Measurements from ENCODE around the gene SSTR3.
A peak's percentile ranks its signal among the peaks of the same experiment; 100 is the strongest.

Gene SSTR3

DNA sequence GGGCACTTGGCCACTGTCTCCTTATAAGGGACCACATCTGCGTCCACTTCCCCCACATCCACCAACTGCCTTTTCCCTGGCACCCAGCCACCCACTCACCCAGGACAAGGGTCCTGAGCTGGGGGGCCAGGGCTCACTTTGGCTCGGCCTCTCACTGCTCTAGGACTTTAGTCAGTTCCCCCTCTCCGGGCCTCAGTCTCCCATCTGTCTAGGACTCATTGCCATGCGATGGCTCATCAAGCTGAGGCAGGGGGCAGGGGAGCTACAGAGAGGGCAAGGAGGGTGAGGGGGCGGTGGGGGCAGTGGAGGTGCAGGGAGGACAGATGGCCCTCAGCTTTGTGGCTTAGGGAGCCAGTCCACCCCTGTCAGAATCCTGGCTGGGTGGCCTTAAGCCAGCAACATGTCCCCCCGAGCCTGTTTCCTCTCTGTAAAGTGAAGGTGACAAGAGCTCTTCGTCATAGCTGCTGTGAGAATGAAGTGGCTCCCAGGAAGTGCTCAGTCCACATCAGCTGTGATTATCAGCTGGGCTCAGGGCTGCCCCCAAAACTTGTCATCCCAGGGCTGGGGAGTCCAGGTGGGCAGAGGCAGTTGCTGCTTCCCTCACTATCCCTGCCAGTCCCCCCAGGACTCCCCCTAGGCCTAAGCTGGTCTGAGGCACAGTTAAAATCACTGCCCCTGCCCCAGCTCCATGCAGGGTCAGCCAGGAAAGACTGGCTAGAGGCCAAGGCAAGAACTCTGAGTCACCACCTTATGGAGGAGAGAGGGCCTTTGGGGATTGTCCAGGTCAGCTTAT lies 16.9 kb upstream of the SSTR3 start:
- peak; percentile 73 for DNase-seq (ENCODE audit: low read depth)

- no peak for DNase-seq (ENCODE audit: low read depth)
Measured at GRCh38 chr22:37228106-37229011, 16.1 kb upstream of the SSTR3 start.

DNA sequence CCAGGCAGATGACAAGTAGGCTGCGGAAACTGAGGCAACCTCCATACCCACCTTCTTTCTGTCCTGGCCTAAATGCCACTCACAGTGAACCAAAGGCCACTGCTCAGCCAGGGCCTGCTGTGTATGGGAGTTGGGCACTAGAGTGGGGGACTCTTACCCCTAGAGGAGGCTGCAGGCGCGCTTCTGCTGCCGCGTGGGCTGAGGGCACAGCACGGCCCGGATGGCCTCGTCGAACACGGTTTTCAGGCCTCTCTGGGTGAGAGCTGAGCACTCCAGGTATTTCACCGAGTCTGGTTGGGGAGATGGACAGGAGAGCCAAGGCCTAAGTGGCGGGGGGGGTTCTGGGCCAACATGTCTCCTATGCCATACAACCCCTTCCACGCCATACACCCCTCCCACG lies 14.2 kb upstream of the SSTR3 start:
- DNase-seq (ENCODE audit: low read depth) = no peak

DNA sequence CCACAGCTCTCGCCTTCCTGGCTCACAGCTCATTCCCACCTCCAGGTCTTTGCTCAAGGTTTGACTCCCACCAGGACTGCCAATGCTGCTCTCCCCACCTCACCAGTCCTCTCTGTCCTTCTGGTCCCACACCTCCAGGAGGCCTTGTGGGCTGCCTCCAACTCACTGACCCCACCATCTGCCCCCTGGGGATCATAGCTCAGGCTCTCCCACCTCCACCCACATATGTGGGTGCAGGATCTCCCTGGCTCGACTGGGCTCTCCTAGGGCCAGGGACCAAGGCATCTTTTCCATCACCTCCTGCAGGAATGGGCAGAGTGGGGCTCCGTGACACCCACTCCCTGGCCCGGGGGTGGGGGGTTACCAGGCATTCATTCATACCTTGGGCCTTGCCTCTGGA lies 13.8 kb upstream of the SSTR3 start:
- DNase-seq (ENCODE audit: low read depth) = no peak

DNA sequence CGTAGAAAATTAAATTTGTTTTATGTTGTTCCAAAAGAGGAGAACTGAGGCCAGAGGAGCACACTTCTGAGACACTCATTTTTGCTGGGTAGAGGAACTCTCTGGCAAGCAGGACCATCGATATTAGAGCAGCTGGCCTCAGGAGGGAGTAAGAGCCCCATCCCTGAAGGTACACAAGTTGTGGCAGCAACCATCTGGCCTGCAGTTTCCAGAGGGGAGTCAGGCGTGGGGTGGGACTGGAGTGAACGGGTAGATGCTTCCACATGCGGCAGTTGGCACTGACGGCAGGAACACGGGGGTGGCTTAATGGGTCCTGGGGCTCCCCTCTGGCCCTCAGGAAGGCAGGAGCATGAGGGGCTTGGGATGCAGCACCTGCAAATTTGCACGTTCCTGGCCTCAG lies 13.2 kb upstream of the SSTR3 start:
- DNase-seq (ENCODE audit: low read depth) = no peak

DNA sequence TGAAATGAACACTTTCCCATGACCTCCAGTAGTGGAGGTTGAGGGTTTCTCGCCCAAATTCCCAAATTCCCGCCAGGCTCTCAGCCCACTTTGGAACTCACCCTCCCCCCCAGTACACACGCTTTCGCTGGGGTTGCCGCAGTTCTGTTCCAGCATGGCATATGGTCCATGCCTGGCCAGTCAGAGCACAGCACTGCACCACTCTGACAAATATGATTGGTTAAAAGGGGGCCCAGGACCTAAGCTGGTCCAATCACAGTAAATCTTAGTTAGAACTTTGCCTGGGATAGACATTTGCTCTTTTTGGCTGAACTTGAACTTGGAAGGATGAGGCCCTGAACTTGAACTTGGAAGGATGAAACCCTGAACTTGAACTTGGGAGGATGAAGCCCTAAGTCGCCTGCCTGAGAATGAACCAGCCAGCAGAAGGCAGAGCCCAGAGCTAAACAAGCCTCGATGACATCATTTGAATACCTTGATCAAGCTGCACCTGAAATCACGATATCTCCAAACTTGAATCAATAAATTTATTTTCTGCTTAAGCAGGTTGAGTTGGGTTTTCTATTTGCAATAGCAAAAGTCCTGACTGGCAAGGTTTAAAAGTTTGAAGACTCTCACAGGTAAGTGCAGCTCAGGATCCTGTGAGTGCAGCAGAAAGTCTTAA lies 12.6 kb upstream of the SSTR3 start:
- DNase-seq (ENCODE audit: low read depth) = no peak

- no peak for DNase-seq (ENCODE audit: low read depth)
Measured at GRCh38 chr22:37223965-37224551, 11.8 kb upstream of the SSTR3 start.

DNA sequence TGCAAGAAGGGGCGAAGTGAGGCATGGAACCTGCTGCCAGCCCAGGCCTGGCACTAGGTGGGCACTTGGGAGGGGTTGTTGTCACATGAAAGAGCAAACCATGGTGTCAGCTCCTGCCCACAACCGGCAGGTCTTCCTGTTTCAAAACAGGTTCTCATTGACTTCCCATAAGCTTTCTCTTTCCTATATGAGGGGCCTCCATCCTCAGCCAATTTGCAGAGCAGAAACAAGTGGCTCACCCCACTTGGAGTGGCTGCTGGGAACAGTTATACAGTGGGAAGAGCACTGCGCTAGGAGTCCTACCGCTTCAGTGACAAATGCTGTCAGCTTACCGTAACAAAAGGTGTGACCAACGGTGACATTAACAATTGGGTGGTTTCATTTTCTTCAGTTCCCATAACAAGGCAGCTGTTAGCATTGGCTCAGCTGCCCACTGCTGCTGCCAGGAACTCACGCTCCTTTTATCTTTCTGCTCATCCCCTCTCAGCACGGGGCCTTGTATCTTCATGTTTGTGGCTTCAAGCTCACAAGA lies 10.2 kb upstream of the SSTR3 start:
- DNase-seq (ENCODE audit: low read depth) = no peak

DNA sequence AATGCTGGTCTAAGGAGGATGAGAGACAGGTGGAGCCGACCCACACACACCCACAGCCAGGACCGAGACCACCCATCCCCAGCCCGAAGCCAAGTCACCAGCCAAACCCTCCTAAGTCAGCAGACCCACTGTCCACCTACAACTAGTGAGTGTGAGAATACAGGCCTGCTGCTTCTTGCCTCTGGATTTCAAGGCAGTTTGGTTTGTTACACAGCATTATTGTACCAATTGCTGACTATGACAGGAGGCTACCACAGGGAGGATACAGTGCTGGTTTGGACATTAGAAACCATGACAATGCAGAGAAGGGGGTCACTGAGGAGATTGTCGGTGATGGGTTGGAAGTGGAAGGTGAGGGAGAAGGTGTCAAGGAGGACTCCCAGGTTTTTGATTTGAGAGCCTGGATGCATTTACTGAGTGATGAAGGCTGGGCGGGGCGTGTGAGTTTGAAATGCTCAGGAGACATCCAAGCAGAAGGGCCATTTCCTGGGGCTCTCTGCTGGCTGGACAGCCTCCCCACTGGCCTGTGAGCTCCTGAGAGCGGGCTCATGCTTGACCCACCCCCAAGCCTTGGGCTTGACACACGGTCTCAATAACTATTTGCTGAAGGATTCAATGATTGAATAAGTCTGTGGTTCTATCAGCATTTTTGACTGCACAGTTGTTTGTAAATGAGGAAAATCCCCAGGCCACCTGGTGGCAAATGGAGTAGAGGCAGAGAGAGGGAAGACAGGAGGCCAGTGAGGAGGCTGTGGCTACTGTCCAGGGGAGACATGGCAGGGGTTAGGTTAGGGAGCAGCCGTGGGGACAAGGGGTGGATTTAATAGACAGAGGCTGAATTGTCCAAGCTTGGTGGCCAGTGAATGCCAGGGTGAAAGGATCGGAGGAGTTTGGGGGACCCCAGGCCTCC lies 9.4 kb upstream of the SSTR3 start:
- DNase-seq (ENCODE audit: low read depth) = no peak

GRCh38 chr22:37220543-37220981 lies 8.3 kb upstream of the SSTR3 start:
- no peak for DNase-seq (ENCODE audit: low read depth)

DNA sequence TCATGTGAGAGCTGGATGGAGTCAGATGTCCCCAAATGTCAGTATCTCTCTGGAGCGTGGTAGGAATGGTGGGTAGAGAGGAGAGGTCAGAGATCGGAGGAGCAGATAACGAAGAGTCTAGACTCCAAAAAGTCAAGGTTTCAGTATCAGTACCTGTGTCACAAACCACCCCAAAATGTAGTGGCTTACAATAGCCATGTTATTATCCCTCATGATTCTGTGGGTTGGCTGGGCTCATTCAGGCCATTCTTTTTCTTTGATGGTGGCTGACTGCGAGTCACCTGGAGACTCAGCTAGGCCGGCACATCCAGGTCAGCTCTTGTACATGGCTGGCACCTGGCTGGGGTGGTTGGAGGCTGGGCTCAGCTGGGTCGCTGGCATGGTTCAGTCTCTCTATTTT lies 7.3 kb upstream of the SSTR3 start:
- no peak for DNase-seq (ENCODE audit: low read depth)

DNA sequence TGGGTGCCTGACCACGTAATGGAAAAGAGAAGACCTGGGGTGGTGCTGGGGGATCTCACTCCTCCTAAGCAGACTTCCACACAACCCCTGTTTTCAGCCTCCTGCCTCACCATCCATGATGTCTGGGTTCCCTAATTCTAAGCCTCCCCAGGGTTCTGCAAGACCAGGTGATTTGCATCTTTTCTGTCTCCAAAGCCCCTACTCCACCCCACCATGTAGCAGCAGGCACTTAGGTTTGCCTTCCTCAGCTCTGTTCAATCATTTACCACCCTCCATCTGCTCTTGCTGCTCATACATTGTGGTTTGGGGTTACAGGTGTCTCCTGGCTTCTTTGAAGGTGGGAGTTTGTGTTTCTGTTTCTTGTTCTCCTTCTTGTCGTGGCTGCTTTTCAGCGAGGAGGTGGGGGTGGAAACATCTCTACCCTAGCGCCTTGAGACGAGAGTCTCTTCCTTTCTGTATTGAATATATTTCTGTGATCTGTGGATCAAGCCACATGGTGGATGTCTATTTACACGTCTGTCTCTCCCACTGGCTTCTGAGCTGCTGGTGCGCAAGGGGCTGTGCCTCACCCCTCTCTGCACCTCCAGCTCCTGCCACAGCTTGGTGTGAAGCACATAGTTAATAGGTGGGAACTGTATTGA lies 6.6 kb upstream of the SSTR3 start:
- DNase-seq (ENCODE audit: low read depth) = no peak

DNA sequence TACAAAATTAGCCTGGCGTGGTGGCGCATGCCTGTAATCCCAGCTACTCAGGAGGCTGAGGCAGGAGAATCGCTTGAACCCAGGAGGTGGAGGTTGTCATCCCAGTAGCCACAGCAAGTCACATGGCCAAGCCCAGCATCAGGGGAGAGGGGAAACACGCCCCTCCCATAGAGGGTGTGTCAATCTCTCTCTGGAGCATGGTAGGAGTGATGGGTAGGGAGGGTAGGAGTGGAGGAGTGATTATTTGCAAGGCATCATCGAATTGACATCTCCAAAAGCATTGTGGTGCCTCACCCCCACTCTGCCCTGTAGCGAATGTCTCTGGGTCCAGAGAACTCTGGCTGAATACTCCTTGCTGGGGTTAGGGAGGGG lies 6.1 kb upstream of the SSTR3 start:
- no peak for DNase-seq (ENCODE audit: low read depth)

GRCh38 chr22:37215890-37216289 lies 3.6 kb upstream of the SSTR3 start:
- no peak for DNase-seq (ENCODE audit: low read depth)

- no peak for DNase-seq (ENCODE audit: low read depth)
Measured at GRCh38 chr22:37214731-37215030, 2.4 kb upstream of the SSTR3 start.

- no peak for DNase-seq (ENCODE audit: low read depth)
Measured at GRCh38 chr22:37213941-37214730, 1.9 kb upstream of the SSTR3 start.

DNA sequence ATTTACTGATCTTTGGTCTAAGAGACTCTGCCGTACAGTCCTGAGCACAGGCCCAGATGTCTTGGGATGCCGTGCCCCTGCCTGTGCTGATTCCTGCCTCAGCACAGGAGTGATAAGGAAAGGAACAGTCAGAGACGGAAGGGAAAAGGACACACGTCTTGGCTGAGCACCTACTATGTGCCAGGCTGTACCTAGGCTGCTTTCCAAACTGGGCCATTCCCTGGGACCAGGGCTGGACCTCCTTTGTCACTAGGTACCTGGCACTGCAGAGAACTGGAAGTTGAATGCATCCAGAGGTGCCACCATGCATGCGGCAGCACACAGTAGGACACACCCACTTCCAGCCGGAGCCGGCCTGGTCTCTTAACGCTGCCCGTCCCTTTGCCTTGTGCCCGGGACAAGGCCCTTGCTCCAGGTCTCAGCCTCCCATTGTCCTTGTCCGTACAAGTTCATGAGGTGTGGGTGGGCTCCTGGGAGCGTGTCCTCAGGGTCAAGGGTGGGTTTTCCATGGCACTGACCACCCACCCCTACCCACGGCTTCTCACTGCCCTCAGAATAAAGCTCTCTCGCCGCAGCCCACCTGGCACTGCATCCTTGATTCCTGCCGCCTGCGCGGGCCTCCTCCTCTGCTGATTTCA lies 1.1 kb upstream of the SSTR3 start:
- DNase-seq (ENCODE audit: low read depth) = no peak

DNA sequence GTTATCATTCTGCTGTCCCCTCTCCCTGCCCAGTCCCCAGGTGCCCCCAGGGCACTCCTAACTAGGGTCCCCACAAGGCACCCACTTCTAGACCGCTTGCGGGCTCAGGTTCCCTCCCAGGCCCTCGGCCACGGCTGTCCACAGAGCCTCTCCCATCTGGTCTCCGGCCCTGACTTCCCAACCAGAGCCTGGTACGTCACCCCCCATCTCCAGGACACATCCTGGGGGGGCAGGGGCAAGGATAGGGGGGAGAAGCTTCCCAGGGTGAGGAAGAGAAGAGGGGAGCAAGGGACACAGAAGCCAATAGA lies 457 bp downstream of the SSTR3 start:
- no peak for DNase-seq (ENCODE audit: low read depth)

DNA sequence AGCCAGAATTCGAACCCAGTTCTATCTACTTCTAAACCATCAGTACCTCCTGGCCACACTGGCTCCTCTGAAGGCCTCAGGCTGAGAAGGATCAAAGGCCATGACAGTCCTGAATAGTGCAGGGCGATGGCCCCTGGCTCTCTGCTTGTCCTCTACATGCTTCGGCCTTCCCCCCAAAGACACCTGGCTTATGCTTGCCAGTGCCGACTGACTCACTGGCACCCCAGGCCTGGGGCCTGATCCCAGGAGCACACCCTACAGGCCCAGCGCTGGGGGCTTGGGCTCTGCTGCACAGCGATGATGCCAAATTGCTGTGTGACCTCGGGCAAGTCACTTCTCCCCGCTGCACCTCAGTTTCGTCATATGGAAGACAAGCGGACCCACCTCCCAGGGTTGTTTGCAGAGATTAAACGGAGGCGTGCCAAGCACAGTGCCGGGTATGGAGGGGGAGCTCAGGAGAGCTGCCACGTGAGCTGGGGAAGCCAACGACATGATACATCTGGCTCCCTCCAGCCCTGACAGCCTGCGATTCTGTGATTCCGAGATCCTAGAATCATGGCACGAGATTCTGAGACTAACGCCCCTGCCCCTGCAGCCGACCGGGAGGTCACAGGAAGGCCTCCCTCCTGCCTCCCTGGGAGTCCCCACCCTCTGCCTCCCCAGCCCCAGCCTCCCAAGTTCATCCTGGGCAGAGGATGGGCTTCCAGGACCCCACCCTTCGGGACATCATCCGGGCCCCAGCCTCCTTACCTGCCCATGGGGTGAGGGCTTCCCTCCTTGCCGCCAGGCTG lies 1.0 kb downstream of the SSTR3 start:
- DNase-seq (ENCODE audit: low read depth) = no peak

All from fibroblast of the conjunctiva (primary cell).